Hypothalamus (tissue), 51 donors: ENCODE measurements around the gene CCDC28A.
"Not testable (repeated sequence)": the region's sequence is repeated elsewhere in the genome, so short reads cannot be mapped to it uniquely, and the experiment has no call there.

ENCODE experiments used
- DNase-seq, 51 donors: peaks; one replicate each; lab custom pipeline; 2025; lab: John Stamatoyannopoulos, UW

CCDC28A gene

GRCh38 chr6:138773177-138774091, at the start of gene CCDC28A:
Gene CCDC28A, plus strand, starts transcription at chr6:138773769. Its CDS starts 2,352 bp downstream, at chr6:138776121.
- peak; percentile 73 to 100 (median 93) for DNase-seq

GRCh38 chr6:138724015-138724414, 49.6 kb upstream of the CCDC28A start:
- peak in 6 of 51 donors; percentile 1 to 18 (median 6) for DNase-seq

- no peak for DNase-seq
Measured at GRCh38 chr6:138726066-138726756, 47.4 kb upstream of the CCDC28A start.

GRCh38 chr6:138726757-138727097, 46.8 kb upstream of the CCDC28A start:
- DNase-seq = no peak

GRCh38 chr6:138727182-138727581, 46.4 kb upstream of the CCDC28A start:
- no peak for DNase-seq

- peak in 1 of 51 donors; percentile 7 for DNase-seq
Measured at GRCh38 chr6:138728662-138729061, 44.9 kb upstream of the CCDC28A start.

GRCh38 chr6:138730037-138730436, 43.5 kb upstream of the CCDC28A start:
- not testable (repeated sequence) for DNase-seq

- no peak for DNase-seq
Measured at GRCh38 chr6:138734585-138734984, 39.0 kb upstream of the CCDC28A start.

GRCh38 chr6:138736640-138737039, 36.9 kb upstream of the CCDC28A start:
- DNase-seq = no peak

GRCh38 chr6:138752017-138752416, 21.6 kb upstream of the CCDC28A start:
- no peak for DNase-seq

GRCh38 chr6:138757136-138757535, 16.4 kb upstream of the CCDC28A start:
- DNase-seq = no peak

GRCh38 chr6:138765896-138766655, 7.5 kb upstream of the CCDC28A start:
- peak in 1 of 51 donors; percentile 2 for DNase-seq

GRCh38 chr6:138769102-138769676, 4.4 kb upstream of the CCDC28A start:
- no peak for DNase-seq

- no peak for DNase-seq
Measured at GRCh38 chr6:138772596-138773176, 883 bp upstream of the CCDC28A start.

- DNase-seq = peak in 6 of 51 donors; percentile 0 to 41 (median 10)
Measured at GRCh38 chr6:138774370-138774769, 801 bp downstream of the CCDC28A start.

- no peak for DNase-seq
Measured at GRCh38 chr6:138776659-138777058, 3.1 kb downstream of the CCDC28A start.

GRCh38 chr6:138778331-138778730, 4.8 kb downstream of the CCDC28A start:
- DNase-seq = no peak

- no peak for DNase-seq
Measured at GRCh38 chr6:138782243-138782642, 8.7 kb downstream of the CCDC28A start.

- no peak for DNase-seq
Measured at GRCh38 chr6:138785079-138785478, 11.5 kb downstream of the CCDC28A start.

GRCh38 chr6:138785980-138786379, 12.4 kb downstream of the CCDC28A start:
- peak in 20 of 51 donors; percentile 1 to 43 (median 22) for DNase-seq
